CD4-positive, alpha-beta T cell treated with Interleukin-4 for 1 hour (primary cell): ENCODE data around the gene PRKCZ.

Experiments used
- DNase-seq, 2 donors: peaks; one replicate each; pipeline ENCODE4 v3.0.0-alpha.2; 2020 to 2022

The PRKCZ gene

DNA sequence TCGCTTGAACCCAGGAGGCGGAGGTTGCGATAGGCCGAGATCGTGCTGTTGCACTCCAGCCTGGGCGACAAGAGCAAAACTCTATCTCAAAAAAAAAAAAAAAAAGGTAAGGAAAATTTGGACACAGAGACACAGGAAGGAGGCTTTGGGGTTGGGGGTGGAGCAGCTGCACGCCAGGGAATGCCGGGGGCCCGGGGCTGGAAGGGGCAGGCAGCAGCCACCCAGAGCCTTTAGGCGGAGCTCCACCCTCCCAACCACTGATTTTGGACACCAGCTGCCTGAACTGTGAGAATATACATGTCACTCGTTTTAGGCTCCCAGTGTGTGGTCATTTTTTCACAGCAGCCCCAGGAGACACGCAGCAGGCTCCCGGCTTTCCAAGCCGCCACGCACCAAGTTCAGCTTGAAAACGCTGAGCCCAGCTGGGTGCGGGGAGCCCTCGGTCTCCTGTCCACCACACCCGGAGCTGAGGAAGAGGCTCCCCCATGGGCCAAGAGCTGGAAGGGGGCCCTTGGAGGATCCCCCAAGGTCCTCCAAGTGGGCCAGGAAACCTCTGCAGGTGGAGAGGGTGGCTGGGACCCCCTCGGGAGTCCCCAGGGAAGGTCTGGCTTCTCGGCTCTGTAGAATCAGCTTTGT lies 150.2 kb downstream of the PRKCZ start:
- DNase-seq: no peak

DNA sequence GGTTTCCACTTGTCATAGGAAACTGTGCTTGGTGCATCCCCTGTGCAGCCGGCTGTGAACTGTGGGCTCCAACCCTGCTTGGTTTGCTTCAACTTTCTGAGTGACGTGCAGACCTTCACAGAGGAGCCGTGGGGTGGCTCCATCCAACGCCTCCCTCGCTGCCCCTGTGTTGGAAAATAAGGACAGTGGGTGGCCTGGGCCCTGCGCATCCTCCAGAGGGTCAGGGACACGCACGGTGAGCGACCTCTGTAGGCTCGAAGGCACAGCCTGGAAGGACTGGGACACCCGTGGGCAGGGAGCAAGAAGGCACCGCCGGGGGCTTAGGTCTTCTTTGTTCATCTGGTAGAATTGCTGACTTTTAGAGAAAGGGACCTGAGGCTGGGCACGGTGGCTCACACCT lies 150.9 kb downstream of the PRKCZ start:
- DNase-seq: no peak

GRCh38 chr1:2202008-2202575 lies 151.9 kb downstream of the PRKCZ start:
- DNase-seq: no peak

DNA sequence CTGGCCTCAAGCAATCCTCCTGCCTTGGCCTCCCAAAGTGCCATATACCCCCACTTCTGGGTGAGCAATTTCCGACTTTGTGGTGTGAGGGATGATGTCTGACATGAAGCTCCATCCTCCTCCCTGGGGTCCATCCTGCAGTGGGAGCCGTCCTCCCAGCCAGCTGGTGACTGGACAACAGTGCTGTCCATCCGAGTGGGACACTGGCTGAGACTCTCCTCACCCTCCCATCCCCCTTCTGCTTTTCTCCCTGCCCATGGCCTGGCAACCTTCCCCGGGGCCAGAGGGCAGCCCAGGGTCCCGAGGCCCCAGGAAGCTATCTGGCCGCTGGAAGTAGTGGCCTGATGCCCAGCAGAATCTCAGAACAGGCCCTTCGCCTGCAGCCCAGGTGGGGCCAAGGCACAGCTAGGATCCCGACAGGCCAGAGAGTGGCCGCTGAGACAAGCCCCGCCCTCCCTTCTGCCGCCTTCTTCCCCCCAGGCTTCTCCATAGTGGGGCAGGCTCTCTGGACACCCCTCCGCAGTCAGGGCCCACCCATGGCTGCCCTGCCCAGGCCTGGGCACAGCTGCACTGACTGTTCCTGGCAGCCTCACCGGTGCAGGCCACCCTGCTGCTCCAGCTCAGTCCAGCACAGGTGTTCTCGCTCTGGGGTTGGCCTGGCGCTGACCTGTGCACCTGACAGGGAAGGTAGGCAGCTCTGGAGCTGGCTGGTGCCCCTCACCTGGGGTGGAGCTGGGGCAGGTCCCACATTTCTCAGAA lies 152.8 kb downstream of the PRKCZ start:
- no peak for DNase-seq

DNA sequence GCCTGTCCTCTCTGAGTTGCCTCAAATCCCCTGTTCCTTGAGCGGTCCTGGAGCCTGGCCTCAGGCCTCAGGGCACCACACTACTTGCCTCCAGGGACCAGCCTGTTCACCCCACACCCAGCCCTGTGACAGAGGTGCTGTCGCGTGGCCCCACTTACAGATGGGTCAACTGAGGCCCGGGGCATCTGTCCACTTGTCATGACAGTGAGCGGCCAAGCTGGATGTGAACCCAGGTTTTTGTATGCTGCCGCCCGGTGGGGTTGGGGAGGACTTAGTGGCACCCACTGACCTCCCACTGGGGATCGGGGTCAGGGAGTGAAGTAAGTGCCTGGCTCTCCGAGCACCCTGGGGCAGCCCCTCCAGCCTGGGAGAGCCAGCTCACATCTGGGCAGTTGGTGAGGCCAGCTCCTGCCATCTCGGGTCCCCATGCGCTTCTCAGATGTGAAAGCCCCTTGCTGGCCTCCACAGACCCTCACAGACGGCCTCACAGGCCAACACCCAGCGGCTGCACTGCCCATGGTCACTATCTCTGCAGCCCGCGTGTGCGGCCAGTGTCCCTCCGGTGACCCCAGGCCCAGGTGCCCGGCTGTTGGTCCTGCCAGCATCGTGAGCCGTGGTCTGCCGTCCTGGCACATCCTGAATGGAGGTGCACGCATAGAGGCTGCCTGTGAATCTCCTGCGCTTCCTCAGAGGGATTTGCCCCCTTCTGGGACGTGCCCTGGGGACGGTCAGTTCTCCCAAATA lies 153.6 kb downstream of the PRKCZ start:
- DNase-seq: no peak

DNA sequence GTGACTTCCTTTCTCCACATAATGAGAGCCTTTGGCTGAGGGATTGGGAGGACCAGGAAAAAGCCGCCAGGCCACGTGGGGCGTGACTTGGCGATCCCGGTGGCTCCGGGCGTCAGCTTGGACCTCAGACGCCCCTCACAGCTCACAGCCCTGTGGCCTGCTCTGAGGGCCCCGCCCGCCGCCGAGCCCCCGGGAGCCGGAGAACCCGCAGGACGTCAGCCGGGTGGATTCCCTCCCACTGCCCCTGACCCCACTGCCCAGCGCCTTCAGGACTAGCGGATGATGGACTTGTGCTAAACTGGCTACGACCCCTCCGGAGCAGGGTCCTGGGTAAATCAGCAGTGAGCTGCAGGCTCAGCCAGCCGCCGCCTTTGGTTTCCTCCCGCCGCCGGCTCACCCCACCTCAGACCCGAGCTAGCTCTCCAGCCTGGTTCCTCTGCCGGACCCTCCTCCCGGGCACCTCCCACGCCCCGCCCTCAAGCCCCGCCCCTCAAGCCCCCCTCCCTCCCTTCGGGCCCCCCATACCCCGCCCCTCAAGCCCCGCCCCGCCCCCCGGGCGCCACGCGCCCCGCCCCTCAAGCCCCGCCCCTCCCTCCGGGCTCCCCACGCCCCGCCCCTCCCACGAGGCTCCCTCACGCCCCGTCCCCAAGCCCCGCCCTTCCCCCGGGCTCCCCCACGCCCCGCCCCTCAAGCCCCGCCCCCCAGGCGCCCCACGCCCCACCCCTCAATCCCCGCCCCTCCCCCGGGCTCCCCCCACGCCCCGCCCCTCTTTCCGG lies 154.4 kb downstream of the PRKCZ start:
- DNase-seq: no peak

DNA sequence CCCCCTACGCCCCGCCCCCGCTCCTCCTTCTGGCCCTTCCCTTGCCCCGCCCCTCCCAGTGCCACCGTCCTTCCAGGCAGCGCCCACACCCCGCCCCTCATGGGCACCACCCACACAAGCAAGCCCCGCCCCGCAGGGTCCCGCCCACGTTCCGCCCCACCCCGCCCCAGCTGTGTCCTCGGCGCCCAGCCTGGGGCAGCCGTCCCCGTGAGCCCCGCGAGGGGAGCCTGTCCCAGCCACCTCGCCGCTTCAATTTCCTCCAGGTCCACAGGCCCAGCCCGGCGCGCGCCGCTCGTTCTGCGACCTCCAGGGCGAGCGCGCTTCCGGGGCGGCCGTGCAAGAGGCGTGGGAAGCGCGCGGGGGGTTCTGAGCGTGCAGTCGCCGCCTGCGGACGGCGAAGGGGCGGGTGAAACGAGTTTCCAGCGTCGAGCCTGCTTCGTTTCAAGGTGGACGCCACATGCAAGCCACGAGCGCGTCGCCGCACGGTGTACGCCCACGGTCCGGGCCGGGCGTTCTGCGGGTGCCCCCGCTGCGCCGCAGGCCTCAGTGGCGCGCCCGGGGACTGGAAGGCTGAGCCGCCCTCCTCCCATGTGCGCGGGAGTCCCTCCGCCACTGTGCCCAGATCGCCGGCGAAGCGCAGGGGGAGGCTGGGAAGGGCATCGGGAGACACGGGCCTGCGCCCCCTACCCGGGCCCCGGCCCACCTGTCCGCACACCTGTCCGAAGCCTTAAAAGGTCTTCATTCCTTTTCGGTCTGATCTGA lies 155.2 kb downstream of the PRKCZ start:
- DNase-seq: peak; percentile 94 to 95

- no peak for DNase-seq
These were observed 156.7 kb downstream of the PRKCZ start for GRCh38 chr1:2206813-2207487.

GRCh38 chr1:2208309-2209239 lies 158.4 kb downstream of the PRKCZ start:
- DNase-seq: no peak

DNA sequence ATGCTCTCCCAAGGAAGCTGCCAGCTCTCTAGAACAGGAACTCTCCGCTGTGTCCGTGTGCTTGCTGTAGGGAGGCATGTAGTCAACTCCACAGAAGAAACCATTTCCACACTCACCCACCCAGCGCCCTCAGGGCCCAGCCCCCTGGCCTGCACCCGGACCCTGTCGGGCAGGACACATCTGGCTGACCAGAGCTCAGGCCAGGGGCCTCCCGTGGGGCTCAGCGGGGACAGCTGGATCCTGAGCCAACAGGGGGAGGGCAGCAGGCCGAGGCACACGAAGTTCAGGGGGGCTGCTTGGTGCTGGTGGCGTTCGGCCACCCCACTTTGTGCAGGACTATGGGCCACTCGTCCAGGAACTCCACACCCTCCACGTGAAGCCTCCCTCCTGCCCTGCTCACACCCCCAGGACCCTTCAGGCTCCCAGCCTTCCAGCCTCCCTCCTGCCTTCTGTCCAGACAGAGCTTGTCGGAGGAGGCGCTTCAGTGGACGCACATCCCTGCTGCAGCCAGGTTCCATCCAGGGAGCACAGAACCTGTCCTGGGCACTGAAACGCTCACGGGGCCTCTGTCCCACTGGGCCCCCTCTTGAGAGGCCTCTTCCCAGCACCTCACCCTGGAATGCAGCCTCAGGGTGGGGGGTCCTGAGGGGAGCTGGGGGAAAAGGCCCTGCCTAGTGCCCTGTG lies 159.3 kb downstream of the PRKCZ start:
- no peak for DNase-seq

GRCh38 chr1:2210084-2210653 lies 160.0 kb downstream of the PRKCZ start:
- no peak for DNase-seq

DNA sequence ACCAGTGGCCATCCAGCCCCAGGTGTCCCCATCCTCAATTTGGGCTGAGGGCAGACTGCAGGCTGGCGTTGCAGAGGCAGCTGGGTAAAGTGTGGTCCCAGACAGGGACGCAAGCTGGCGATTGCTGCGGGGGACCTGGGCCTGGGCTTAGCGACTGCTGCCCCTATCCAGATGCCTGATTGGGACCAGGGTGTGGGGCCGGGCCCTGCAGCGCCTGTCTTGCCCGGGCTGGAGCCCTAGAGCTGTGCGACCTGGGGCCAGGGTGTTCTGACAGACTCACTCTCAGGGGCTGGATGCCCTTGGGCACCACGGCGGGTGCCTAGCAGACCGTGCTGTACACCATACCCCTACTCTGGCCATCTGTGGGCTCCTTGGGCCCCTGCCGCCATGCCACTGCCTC lies 160.6 kb downstream of the PRKCZ start:
- no peak for DNase-seq

DNA sequence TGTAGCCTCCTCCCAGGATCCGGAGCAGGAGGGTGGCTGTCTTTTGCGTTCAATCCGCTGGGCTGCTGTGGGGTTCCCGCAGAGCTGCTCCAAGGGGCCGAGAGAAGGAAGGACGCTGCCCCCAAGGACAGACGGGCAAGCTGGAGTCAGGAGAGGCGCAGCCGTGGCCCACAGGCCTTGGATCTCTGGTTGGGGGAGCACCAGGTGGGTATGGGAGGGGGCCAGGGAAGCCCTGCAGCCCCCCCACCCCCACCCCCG lies 162.0 kb downstream of the PRKCZ start:
- DNase-seq: no peak

GRCh38 chr1:2212532-2213491 lies 162.6 kb downstream of the PRKCZ start:
- peak; percentile 79 to 87 for DNase-seq

DNA sequence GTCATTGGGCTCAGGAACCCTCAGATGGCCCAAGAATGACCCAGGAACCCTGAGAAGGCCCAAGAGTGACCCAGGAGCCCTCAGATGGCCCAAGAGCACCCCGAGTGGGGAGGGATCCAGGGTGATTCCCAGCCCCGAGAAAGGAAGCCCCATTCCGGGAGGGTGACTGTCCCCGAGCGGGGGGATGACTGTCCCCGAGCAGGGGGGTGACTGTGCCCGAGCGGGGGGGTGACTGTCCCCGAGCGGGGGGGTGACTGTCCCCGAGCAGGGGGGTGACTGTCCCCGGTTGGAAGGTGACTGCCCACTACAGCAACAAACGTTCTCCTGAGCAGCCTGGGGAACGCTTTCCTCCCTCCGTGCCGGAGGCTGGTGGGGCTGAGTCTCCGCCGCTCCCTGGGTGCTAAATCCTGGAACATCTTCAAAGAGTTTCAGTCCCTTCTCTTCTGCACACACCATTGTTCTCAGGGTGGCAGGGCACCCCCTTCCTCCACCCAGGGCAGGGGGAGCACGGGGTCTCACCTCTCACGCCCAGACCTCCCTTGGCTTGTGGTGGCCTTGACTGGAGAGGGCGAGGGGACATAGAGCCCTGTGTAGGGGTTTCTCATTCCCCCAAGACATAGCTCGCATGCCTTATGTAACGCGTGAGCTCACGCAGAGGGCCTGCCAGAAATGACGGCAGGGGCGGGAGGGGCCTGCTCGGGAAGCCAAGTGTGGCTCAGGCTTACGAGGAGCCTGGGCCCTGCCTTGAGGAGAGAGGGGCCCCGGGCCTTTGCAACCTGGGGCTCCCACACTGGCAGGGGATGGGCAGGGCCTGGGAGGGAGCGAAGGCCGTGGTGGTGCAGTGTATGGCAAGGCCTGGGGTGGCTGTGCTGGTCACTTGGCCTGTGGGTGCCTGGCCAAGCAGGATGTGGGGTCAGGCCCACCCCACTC lies 163.6 kb downstream of the PRKCZ start:
- no peak for DNase-seq

DNA sequence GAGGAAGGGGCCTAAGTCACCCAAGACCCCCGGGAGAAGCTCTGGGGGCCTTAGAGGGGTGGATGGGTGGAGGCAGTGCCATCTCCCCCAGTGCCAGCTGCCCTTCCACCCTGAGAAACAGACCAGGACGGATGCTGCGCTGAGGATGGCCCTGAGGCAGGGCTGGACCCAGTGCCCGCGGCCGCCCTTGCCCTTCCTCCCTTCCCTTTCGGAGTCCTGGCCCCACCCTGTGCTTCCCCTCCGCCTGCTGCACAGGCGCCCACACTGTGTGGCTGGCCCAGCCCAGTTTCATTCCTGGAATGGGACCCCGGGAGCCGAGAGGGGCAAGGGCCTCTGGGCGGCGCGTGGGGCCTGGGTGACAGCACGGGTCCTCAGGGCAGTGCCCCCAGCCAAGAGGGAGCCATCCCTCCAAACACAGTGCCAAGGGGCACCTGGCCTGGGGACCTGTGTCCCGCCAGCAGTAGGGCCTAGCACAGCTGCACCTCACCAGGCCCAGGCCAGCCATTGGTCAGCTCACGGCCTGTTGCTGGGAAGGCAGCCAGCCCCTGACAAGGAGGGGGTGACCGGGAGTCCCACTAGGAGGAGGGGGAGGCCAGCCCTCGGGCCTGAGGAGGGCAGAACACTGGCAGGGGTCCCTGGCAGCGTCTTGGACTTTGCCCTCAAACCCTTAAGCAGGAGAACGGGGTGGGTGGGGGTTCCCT lies 164.5 kb downstream of the PRKCZ start:
- no peak for DNase-seq

- no peak for DNase-seq
These were observed 165.1 kb downstream of the PRKCZ start for GRCh38 chr1:2215329-2215728.
